Mucosa of descending colon (tissue), 3 donors: Measurements from ENCODE around the gene NODAL. TPM values are rescaled to one million over a fixed set of nuclear protein-coding genes. Genes with fewer than 3 reads are reported as not detected.
A peak's percentile ranks its signal among the peaks of the same experiment; 100 is the strongest.

ENCODE experiments used
- ATAC-seq: fragments of 200-7000 bp; cut with Tn5 transposase; one replicate; pipeline ENCODE4 v1.9.1; 2020; ENCODE audit warnings: mild to moderate bottlenecking, moderate library complexity
- DNase-seq, 3 donors: peaks; one replicate each; pipeline ENCODE4 v3.0.0-alpha.2; 2020
- H3K36me3 ChIP-seq: fragments of 200-600 bp; one replicate; pipeline ENCODE4 v1.8.0; 2021; ENCODE audit warnings: low read depth, mild to moderate bottlenecking
- H3K4me1 ChIP-seq: fragments of 200-600 bp; one replicate; pipeline ENCODE4 v1.8.0; 2021; ENCODE audit warnings: low read depth, mild to moderate bottlenecking
- H3K4me3 ChIP-seq: fragments of 200-600 bp; one replicate; pipeline ENCODE4 v1.8.0; 2021; ENCODE audit warnings: mild to moderate bottlenecking
- H3K9me3 ChIP-seq: fragments of 200-600 bp; one replicate; pipeline ENCODE4 v1.8.0; 2021; ENCODE audit warnings: mild to moderate bottlenecking
- intact Hi-C, 2 donors: fragments of 100-400 bp; cut with DNase I in 1 of 2; cut with micrococcal nuclease in 1 of 2; formaldehyde crosslinking; loops; one replicate each; pipeline versions ENCODE4 v1.11.0 to v1.11.1; 2022; cut with DNase I, micrococcal nuclease
- total RNA-seq, 3 donors: library from RNA; stranded (reverse); fragmentation: NEBNext Ultra II Directional in 2 of 3; extraction: Animal tissue kit (Norgen Biotek cat#: 25700) in 2 of 3; gene quantifications; one replicate each; pipeline versions ENCODE4 v1.2.1 to v1.2.4, GENCODE V29; 2021 to 2023
- TF ChIP-seq, protein P1 (sequence below): fragments of 200-600 bp; IDR thresholded peaks from one replicate; pipeline ENCODE4 v1.8.0; 2022; ENCODE audit warnings: antibody characterized with exemption, mild to moderate bottlenecking
- donor health status: DM: no; HTN: no; CAD: no; lungs with moderate emphysema.
- donor health status: DM: no; HTN: no; CAD: no.
- donor health status: DM: no; HTN: yes; CAD: no.

NODAL gene
- total RNA-seq, 3 donors from 2014 or later, result not detected

DNA sequence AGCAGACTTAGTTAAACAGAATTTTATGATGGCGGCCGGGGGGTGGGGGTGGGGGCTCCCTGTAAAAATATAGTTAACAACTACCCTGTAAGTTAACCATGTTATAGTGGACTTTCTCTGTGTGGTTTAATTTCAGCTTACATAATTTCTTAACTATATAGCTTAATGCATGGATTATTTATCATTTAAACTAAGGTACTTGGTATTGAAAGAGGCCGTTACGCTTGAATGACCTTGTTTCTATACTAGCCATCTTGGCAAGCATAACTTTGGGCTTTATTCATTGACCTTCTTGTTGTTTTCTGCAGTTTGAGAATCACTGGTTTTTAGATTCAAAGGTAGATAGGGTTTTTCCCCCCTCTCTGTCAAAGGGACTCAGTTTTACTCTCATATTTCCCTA is 29.1 kb downstream of the NODAL start:
- ATAC-seq, result no peak
- Histone ChIP-seq H3K36me3 (no peaks in the 10 kb centered on the region), H3K4me1 (peaks cover 15% of the 10 kb centered on the region), H3K4me3 (no peak overlapping the region), H3K9me3 (no peaks in the 10 kb centered on the region)
- no peak for DNase-seq
- TF ChIP-seq, protein P1, sequence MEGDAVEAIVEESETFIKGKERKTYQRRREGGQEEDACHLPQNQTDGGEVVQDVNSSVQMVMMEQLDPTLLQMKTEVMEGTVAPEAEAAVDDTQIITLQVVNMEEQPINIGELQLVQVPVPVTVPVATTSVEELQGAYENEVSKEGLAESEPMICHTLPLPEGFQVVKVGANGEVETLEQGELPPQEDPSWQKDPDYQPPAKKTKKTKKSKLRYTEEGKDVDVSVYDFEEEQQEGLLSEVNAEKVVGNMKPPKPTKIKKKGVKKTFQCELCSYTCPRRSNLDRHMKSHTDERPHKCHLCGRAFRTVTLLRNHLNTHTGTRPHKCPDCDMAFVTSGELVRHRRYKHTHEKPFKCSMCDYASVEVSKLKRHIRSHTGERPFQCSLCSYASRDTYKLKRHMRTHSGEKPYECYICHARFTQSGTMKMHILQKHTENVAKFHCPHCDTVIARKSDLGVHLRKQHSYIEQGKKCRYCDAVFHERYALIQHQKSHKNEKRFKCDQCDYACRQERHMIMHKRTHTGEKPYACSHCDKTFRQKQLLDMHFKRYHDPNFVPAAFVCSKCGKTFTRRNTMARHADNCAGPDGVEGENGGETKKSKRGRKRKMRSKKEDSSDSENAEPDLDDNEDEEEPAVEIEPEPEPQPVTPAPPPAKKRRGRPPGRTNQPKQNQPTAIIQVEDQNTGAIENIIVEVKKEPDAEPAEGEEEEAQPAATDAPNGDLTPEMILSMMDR, result no peak
- intact Hi-C loops, result no loop called here

GRCh38 chr10:70410608-70411007 is 30.9 kb downstream of the NODAL start:
- Histone ChIP-seq H3K9me3 (no peaks in the 10 kb centered on the region), H3K4me1 (peaks cover 27% of the 10 kb centered on the region), H3K36me3 (no peaks in the 10 kb centered on the region), H3K4me3 (no peak overlapping the region)
- DNase-seq, result no peak
- ATAC-seq, result no peak
- intact Hi-C loops, result no loop called here
- TF ChIP-seq, protein P1, result no peak

- no peak overlapping the region for H3K4me3 ChIP-seq
- TF ChIP-seq, protein P1, result no peak
- peaks cover 3% of the 10 kb centered on the region for H3K36me3 ChIP-seq
- DNase-seq (no peak), ATAC-seq (no peak)
- intact Hi-C loops, result no loop called here
- no peaks in the 10 kb centered on the region for H3K9me3 ChIP-seq
- peaks cover 28% of the 10 kb centered on the region for H3K4me1 ChIP-seq
Observed at GRCh38 chr10:70409772-70410171, 31.7 kb downstream of the NODAL start.

DNA sequence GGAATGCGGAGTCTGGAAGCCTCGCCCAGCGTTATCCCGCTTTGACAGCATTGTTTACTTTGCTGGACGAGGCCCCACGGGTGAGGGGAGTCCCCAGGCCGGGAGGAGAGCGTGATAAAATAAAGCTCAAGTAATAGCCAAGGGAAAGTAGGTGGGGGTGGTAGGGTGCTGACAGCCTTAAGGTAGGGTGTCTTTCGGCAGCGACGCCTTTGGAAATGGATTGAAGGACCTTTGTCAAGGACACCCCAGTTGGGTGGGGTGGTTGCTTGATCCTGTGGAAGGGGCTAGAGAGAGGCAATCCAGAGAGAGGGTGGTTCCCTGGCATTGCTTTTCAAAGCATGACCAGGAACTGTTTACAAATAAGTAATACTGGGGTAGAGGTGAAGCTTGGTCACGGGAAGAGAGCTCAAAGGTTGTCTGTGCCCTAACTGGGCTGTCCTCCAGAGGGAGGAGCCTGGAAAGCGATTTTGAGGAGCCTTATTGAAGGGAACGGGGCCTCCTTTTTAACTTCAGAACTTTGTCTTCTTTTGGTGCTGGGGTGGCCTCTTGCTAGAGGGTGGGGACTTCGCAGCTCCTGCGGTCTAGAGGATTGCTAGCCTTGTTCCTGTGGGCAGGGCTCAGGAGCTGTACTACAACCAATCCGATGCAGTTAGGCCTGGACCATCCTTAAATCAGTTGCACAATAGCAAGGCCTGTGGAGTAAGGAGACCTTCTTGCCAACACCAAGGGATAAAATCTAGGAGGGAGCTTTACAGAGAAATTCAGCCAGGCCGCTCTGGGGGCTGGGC is 36.2 kb downstream of the NODAL start:
- DNase-seq (peak; percentile 73 to 86 (median 74)), ATAC-seq (peak; percentile 78)
- Histone ChIP-seq H3K9me3 (no peaks in the 10 kb centered on the region), H3K4me3 (peak overlapping the region; percentile 98), H3K36me3 (peaks cover 8% of the 10 kb centered on the region), H3K4me1 (peaks cover 21% of the 10 kb centered on the region)
- TF ChIP-seq, protein P1, result no peak
- intact Hi-C loops, result no loop called here

DNA sequence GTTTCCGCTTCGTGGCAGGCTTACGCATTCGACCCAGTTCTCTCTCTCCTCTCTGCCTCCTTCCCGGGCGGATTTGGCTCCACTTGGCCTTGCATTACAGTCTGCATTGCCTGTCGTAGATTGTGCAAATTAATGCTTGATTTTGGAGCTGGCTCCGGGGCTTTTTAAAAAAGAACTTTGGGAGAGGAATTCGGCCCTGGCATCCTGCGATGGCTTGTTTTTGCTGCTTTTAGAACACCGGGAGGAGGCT is 36.8 kb downstream of the NODAL start:
- Histone ChIP-seq H3K9me3 (no peaks in the 10 kb centered on the region), H3K4me1 (peaks cover 21% of the 10 kb centered on the region), H3K4me3 (peak overlapping the region; percentile 98), H3K36me3 (peaks cover 8% of the 10 kb centered on the region)
- peak in 1 of 3 donors; percentile 56 for DNase-seq
- ATAC-seq, result no peak
- intact Hi-C loops, result no loop called here
- TF ChIP-seq, protein P1, result no peak
